MM.1S (cell line): ENCODE results near the gene GPR4.
A peak's percentile ranks its signal among the peaks of the same experiment; 100 is the strongest.

Source experiments
- EZH2phosphoT487 ChIP-seq: fragments of 300-600 bp; sonication (generic); IDR thresholded peaks from 2 replicates; pipeline ENCODE4 v1.6.1; 2018; ENCODE audit warnings: antibody characterized with exemption, low read length
- TF ChIP-seq, protein P1 (sequence below): fragments of 300-600 bp; sonication (generic); IDR thresholded peaks from 2 replicates; pipeline ENCODE4 v1.5.1; 2016; ENCODE audit warnings: antibody characterized with exemption, low read length, mixed read lengths

DNA sequence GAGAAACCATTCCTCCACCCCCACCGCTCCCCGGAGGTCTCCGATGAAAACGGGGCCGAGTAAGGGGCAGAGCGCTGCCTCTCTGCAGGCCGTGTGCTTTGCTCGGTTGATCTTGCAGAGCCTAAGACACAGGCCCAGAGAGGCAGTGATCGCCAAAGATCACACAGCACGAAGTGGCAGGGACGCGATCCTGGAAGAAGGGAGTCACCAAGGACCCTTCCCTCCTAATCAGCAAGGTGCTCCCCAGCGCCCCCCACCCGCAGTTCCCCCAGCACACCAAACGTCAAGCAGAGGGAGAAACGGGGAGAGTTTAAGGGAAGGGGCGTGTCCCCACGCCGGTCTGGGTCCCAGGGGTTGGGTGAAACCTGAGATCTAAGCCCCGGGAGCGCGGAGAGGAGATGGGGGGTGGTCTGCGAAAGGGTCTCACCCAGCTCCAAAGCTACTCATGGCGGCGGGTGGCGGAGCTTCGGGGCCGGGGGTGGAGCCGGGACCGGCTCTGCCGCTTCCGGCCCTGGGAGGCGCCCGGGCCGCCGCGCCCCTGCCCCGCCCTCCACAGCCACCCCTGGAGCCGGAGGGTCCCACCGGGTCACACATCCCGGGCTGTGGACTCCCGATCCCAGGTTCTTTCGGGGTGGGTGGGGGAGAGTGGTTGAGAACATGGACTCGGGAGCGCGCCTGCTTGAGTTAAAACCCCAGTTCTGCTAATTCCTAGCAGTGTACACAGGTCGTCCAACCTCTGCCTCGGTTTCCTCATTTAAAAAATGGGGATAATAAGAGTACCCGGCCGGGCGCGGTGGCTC is 37.1 kb upstream of the GPR4 start, which contains the start of gene EML2:
- TF ChIP-seq, protein P1, sequence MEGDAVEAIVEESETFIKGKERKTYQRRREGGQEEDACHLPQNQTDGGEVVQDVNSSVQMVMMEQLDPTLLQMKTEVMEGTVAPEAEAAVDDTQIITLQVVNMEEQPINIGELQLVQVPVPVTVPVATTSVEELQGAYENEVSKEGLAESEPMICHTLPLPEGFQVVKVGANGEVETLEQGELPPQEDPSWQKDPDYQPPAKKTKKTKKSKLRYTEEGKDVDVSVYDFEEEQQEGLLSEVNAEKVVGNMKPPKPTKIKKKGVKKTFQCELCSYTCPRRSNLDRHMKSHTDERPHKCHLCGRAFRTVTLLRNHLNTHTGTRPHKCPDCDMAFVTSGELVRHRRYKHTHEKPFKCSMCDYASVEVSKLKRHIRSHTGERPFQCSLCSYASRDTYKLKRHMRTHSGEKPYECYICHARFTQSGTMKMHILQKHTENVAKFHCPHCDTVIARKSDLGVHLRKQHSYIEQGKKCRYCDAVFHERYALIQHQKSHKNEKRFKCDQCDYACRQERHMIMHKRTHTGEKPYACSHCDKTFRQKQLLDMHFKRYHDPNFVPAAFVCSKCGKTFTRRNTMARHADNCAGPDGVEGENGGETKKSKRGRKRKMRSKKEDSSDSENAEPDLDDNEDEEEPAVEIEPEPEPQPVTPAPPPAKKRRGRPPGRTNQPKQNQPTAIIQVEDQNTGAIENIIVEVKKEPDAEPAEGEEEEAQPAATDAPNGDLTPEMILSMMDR: peak; percentile 38
- no peak for TF ChIP-seq EZH2phosphoT487
